ENCODE data around the gene VWA5A. TPM values are rescaled to one million over a fixed set of nuclear protein-coding genes. Genes with fewer than 3 reads are reported as not detected.

The VWA5A gene
- total and polyA plus RNA-seq, 10 of the 15 experiments (the other 5 are each of a cell fraction or from before 2014, with no cell fraction given): 0.45 to 1.6 (median 1.0) TPM

DNA sequence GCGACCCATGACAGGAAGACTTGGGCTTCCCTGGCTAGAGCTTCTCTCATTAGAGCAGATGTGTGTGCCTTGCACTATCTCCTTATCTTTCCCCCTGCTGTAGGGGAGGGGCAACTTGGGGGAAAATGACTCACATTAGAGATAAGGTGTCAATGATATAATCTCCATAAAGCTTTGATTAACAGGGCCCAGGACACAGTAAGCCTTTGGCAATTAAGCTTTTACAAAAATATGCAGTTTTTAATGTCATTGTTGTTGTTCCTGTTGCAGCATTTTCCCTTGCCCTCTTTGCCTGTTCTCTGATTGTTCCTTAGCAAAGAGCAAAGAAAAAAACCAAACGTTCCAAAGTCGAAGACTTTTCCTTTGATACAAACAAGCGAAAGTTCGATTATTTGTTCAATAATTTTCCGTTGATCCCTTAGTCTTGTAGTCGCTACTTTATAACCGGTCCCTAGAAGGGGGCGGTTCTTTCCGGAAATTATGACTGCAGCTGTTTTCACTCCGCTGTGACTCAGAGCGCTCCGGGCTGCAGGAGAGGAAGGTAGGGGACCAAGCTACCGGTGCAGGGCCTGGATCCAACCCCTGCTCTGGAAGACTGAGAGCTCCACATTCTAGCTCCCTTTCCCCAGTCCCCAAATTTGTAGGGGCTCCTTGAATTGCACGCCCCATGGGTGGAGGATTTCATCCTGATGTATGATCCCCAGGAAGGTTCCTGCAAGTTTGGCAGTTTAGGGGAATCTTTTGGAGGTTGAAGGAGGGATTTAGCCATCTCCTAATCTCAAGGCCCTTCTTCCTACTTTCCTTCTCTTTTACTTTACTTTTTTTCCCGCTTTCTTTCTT, at the start of gene VWA5A (continued):
- TF ChIP-seq, protein P1, sequence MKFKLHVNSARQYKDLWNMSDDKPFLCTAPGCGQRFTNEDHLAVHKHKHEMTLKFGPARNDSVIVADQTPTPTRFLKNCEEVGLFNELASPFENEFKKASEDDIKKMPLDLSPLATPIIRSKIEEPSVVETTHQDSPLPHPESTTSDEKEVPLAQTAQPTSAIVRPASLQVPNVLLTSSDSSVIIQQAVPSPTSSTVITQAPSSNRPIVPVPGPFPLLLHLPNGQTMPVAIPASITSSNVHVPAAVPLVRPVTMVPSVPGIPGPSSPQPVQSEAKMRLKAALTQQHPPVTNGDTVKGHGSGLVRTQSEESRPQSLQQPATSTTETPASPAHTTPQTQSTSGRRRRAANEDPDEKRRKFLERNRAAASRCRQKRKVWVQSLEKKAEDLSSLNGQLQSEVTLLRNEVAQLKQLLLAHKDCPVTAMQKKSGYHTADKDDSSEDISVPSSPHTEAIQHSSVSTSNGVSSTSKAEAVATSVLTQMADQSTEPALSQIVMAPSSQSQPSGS (IDR thresholded peaks at IDR 0.05; ENCODE audit: low read length): no peak
- TF ChIP-seq TCF12 (IDR thresholded peaks at IDR 0.05; ENCODE audit: low read depth, low read length) (peak; percentile 90), YY1 (IDR thresholded peaks at IDR 0.05; ENCODE audit: low read depth, low read length) (0 out of 2 replicates have a peak, but pooled peaks have one; percentile 36), TCF3 (IDR thresholded peaks at IDR 0.05; ENCODE audit: borderline replicate concordance, insufficient read depth, low read depth, low read length) (peak; percentile 56; the same call in 1 of the 2 replicates)

DNA sequence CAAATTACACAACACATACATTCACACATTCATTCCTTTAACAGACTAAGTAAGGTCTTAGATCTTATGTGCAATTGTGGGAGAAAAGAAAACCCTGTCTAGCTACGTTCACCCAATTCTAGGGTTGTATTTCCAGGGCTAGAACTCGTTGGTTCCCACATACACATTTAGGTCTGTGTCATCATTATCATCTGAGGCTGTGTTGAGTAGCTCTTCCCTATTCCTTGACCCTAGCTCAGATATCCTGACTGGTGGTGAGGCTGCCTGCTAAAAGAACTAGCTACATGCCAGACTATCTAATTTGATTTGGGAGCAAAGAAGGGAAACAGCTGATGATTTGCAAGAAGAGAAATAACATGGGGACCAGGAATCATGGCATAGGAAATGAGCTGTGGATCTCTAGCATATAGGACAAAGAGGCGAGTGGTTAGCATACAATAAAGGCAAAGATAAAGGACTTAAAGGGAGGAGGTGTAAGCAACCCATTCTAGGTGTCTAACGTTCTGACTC, 46.6 kb upstream of the VWA5A start:
- H4K20me1 ChIP-seq (ENCODE audit: control insufficient read depth, insufficient read depth): no peaks in the 10 kb centered on the region
- H3K4me3 ChIP-seq: no peak overlapping the region
- no peaks in the 10 kb centered on the region for H3K79me2 ChIP-seq (ENCODE audit: control insufficient read depth, insufficient read depth, low read length)
- ChIA-PET SMC1A (ENCODE audit: uncharacterized antibody, unreplicated experiment) (interaction anchor here (0.7 to 0.9 kb wide), 2 partner anchors 42 to 128 kb away, joined by 3 read pairs; no protein-coding TSS in a partner anchor), CTCF (interaction anchor here (0.8 to 8.6 kb wide), 10 partner anchors 46 to 508 kb away, joined by 3 to 89 read pairs (median 4); partner anchors contain the start of gene VWA5A), POLR2A (no interaction called here), RAD21 (ENCODE audit: unreplicated experiment) (interaction anchor here (0.5 to 5.1 kb wide), 4 partner anchors 125 to 517 kb away, joined by 3 to 28 read pairs (median 4); no protein-coding TSS in a partner anchor)
- H3K27ac ChIP-seq (ENCODE audit: control insufficient read depth, insufficient read depth): no peak overlapping the region
- no peak overlapping the region for H3K4me2 ChIP-seq (ENCODE audit: control insufficient read depth, insufficient read depth)
- in situ Hi-C loops (cut with MboI): no loop called here
- no peak for ATAC-seq
- FAIRE-seq: no peak
- no TSS peak for BruUV-seq (replicated peaks)
- no peaks in the 10 kb centered on the region; the same call in 2 of the 3 replicates for H3K9me3 ChIP-seq (replicated peaks; ENCODE audit: control insufficient read depth, insufficient read depth, low read length)
- no peaks in the 10 kb centered on the region for H3K36me3 ChIP-seq (ENCODE audit: control insufficient read depth in 2 of 2, insufficient read depth in 2 of 2, low read length in 1 of 2)
- DNase-seq (ENCODE audit: low read depth, low spot score): no peak
- H3K9ac ChIP-seq (ENCODE audit: control insufficient read depth, insufficient read depth, low read length): no peak overlapping the region
- 7% methylated on average over 4 of the region's 4 CpGs for WGBS (ENCODE audit: insufficient coverage, insufficient replicate concordance, low lambda C conversion rate, missing lambda C conversion rate)
- H3K27me3 ChIP-seq (replicated peaks in 1 of 2; ENCODE audit: control insufficient read depth in 2 of 2, insufficient read depth in 2 of 2, low read length in 1 of 2): no peaks in the 10 kb centered on the region
- intact Hi-C loops (cut with micrococcal nuclease; ENCODE audit: unreplicated experiment): loop anchor here (1.0 kb wide), 1 partner anchor 518 kb away; no protein-coding TSS in a partner anchor
- peaks cover 12% of the 10 kb centered on the region for H3K4me1 ChIP-seq (ENCODE audit: control insufficient read depth, insufficient read depth, low read length)
- H2AFZ ChIP-seq (ENCODE audit: control insufficient read depth, low read depth, low read length): no peak overlapping the region
- TF ChIP-seq EZH2 (IDR thresholded peaks at IDR 0.05; ENCODE audit: borderline replicate concordance, control insufficient read depth, low read depth, low read length) (no peak), ZNF622 (IDR thresholded peaks at IDR 0.05) (no peak), CHD4 (IDR thresholded peaks at IDR 0.05) (no peak), RELA (IDR thresholded peaks at IDR 0.05; ENCODE audit: borderline replicate concordance, partially characterized antibody) (no peak), MAX (IDR thresholded peaks at IDR 0.05; ENCODE audit: low read depth, low read length) (no peak), NFYB (IDR thresholded peaks at IDR 0.05; ENCODE audit: insufficient read depth, low read depth, low read length) (no peak), EED (IDR thresholded peaks at IDR 0.05; ENCODE audit: low read depth) (no peak), KDM1A (IDR thresholded peaks at IDR 0.05; ENCODE audit: borderline replicate concordance) (no peak), SMAD5 (IDR thresholded peaks at IDR 0.05; ENCODE audit: low read depth) (no peak)
- TF ChIP-seq, protein P2, sequence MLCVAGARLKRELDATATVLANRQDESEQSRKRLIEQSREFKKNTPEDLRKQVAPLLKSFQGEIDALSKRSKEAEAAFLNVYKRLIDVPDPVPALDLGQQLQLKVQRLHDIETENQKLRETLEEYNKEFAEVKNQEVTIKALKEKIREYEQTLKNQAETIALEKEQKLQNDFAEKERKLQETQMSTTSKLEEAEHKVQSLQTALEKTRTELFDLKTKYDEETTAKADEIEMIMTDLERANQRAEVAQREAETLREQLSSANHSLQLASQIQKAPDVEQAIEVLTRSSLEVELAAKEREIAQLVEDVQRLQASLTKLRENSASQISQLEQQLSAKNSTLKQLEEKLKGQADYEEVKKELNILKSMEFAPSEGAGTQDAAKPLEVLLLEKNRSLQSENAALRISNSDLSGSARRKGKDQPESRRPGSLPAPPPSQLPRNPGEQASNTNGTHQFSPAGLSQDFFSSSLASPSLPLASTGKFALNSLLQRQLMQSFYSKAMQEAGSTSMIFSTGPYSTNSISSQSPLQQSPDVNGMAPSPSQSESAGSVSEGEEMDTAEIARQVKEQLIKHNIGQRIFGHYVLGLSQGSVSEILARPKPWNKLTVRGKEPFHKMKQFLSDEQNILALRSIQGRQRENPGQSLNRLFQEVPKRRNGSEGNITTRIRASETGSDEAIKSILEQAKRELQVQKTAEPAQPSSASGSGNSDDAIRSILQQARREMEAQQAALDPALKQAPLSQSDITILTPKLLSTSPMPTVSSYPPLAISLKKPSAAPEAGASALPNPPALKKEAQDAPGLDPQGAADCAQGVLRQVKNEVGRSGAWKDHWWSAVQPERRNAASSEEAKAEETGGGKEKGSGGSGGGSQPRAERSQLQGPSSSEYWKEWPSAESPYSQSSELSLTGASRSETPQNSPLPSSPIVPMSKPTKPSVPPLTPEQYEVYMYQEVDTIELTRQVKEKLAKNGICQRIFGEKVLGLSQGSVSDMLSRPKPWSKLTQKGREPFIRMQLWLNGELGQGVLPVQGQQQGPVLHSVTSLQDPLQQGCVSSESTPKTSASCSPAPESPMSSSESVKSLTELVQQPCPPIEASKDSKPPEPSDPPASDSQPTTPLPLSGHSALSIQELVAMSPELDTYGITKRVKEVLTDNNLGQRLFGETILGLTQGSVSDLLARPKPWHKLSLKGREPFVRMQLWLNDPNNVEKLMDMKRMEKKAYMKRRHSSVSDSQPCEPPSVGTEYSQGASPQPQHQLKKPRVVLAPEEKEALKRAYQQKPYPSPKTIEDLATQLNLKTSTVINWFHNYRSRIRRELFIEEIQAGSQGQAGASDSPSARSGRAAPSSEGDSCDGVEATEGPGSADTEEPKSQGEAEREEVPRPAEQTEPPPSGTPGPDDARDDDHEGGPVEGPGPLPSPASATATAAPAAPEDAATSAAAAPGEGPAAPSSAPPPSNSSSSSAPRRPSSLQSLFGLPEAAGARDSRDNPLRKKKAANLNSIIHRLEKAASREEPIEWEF (IDR thresholded peaks at IDR 0.05; ENCODE audit: insufficient replicate concordance, low read depth, low read length): no peak
